ENCODE measurements around the gene TAS2R13.

GRCh38 chr12:10919809-10920208, 10.4 kb upstream of the TAS2R13 start:
- TF ChIP-seq POLR2A (IDR thresholded peaks at IDR 0.05) (no peak), CTCF (IDR thresholded peaks at IDR 0.05) (no peak)

Measured in stomach (tissue), 4 donors.